ENCODE data around the gene FETUB.
"Not testable (repeated sequence)": the region's sequence is repeated elsewhere in the genome, so short reads cannot be mapped to it uniquely, and the experiment has no call there.

The FETUB gene

GRCh38 chr3:186679151-186679550 lies 39.0 kb downstream of the FETUB start:
- no peak for TF ChIP-seq CTCF (IDR thresholded peaks at IDR 0.05; ENCODE audit: insufficient read depth, low read length, missing control alignments)
- ChIA-PET POLR2A (interaction anchor here (0.5 kb wide), 1 partner anchor 469 kb away, joined by 3 read pairs; no protein-coding TSS in a partner anchor), CTCF (no interaction called here)
- DNase-seq (ENCODE audit: low read depth, low spot score) = no peak
- H3K4me3 ChIP-seq (ENCODE audit: low read depth, low read length) = no peak overlapping the region

- DNase-seq (ENCODE audit: low read depth, low spot score) = no peak
- H3K4me3 ChIP-seq (ENCODE audit: low read depth, low read length) = no peak overlapping the region
- POLR2A ChIA-PET = no interaction called here
- TF ChIP-seq CTCF (IDR thresholded peaks at IDR 0.05; ENCODE audit: insufficient read depth, low read length, missing control alignments) = no peak
- CTCF ChIA-PET = no interaction called here
Observed at GRCh38 chr3:186680869-186681268, 40.7 kb downstream of the FETUB start.

GRCh38 chr3:186682812-186683211 lies 42.6 kb downstream of the FETUB start:
- no peak overlapping the region for H3K4me3 ChIP-seq (ENCODE audit: low read depth, low read length)
- no peak for TF ChIP-seq CTCF (IDR thresholded peaks at IDR 0.05; ENCODE audit: insufficient read depth, low read length, missing control alignments)
- CTCF ChIA-PET = no interaction called here
- no peak for DNase-seq (ENCODE audit: low read depth, low spot score)
- POLR2A ChIA-PET = no interaction called here

- ChIA-PET CTCF (no interaction called here), POLR2A (no interaction called here)
- no peak for DNase-seq (ENCODE audit: low read depth, low spot score)
- H3K4me3 ChIP-seq (ENCODE audit: low read depth, low read length) = no peak overlapping the region
- TF ChIP-seq CTCF (IDR thresholded peaks at IDR 0.05; ENCODE audit: insufficient read depth, low read length, missing control alignments) = no peak
Observed at GRCh38 chr3:186683979-186684378, 43.8 kb downstream of the FETUB start.

GRCh38 chr3:186686475-186686874 lies 46.3 kb downstream of the FETUB start:
- POLR2A ChIA-PET; DNase-seq (ENCODE audit: low read depth, low spot score); CTCF ChIA-PET; H3K4me3 ChIP-seq (ENCODE audit: low read depth, low read length): not testable (repeated sequence)

GRCh38 chr3:186687120-186687651 lies 47.0 kb downstream of the FETUB start:
- no peak for DNase-seq (ENCODE audit: low read depth, low spot score)
- TF ChIP-seq CTCF (IDR thresholded peaks at IDR 0.05; ENCODE audit: insufficient read depth, low read length, missing control alignments) = no peak
- ChIA-PET CTCF (no interaction called here), POLR2A (no interaction called here)
- H3K4me3 ChIP-seq (ENCODE audit: low read depth, low read length) = no peak overlapping the region

GRCh38 chr3:186690304-186690703 lies 50.1 kb downstream of the FETUB start:
- H3K4me3 ChIP-seq (ENCODE audit: low read depth, low read length); CTCF ChIA-PET: not testable (repeated sequence)

More at GRCh38 chr3:186690304-186690703, 50.1 kb downstream of the FETUB start:
- POLR2A ChIA-PET; DNase-seq (ENCODE audit: low read depth, low spot score): not testable (repeated sequence)

Measured in AG04449 (cell line).